HG02870 (cell line): ENCODE results near the gene SIN3A.
A peak's percentile ranks its signal among the peaks of the same experiment; 100 is the strongest.
"Not testable (repeated sequence)": the region's sequence is repeated elsewhere in the genome, so short reads cannot be mapped to it uniquely, and the experiment has no call there.

Experiments used
- ATAC-seq: cut with Tn5 transposase; IDR thresholded peaks from one replicate; pipeline ENCODE4 v1.9.1; 2021; ENCODE audit warnings: mild to moderate bottlenecking, moderate library complexity; ENCODE audit not compliant: unreplicated experiment

The SIN3A gene

DNA sequence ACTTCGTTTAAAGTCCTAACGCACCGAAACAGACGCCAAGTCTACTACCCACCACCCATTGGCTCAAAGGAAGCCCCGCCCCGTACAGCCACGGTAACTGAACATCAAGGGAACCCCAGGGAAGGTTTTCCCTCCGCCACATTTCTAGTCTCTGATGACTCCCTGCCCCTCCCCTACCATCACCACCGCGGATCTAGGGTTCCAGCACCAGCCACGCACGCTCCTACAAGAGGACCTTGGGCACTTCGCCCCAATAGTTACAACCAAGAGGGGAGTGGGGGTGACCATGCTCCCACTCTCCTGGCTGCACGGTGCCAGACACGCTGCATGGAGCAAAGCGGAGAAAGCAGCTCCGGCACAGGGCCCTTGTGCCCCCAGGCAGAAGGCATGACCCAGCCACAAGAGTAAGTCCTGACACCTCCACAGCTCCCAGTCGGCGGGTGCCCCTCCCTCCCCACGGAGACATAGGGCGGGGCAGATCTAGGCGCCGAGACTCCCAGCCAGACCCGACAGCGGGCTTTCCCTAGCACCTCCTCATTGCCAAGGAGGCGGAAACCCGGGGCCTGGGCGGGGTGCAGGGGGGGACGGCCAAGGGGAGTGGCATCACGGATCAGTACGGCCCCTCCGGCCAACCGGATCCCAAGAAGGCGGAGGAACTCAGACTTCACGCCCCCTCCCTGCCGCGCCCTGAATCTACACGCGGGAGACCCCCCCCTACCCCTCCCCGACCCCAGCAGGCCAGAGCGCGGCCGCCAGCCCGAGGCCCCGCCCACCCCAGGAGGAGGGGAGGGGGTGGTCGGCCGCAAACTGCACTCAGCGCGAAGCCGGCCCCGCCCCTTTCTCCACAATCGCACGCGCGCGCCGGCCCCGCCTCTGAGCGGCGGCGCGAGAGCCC lies 936 bp downstream of the SIN3A start:
- peak; percentile 18 for ATAC-seq

DNA sequence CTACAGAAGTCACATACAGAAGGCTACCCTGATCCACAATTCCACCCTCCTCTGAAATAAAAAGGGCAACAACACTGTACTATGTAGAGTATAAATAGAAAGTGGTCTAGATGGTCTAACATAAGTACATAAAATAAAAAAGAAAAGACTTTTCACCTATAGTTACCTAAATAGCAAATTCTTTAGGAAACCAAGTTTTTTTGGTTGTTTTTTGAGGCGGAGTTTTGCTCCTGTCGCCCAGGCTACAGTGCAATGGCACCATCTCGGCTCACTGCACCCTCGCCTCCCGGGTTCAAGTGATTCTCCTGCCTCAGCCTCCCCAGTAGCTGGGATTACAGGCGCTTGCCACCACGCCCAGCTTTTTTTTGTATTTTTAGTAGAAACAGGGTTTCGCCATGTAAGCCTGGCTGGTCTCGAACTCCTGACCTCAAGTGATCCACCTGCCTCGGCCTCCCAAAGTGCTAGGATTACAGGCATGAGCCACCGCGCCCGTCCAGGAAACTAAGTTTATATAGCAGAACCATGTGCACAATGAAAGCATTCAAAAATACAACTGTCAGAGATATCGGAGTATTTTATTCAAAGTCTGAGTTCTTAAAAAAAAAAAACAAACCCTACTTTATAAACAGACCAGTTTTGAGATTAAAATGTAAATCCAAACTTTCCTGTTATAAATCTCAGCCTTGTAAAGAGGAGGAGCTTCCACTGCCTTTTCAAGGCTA lies 1.7 kb downstream of the SIN3A start:
- ATAC-seq, result no peak

DNA sequence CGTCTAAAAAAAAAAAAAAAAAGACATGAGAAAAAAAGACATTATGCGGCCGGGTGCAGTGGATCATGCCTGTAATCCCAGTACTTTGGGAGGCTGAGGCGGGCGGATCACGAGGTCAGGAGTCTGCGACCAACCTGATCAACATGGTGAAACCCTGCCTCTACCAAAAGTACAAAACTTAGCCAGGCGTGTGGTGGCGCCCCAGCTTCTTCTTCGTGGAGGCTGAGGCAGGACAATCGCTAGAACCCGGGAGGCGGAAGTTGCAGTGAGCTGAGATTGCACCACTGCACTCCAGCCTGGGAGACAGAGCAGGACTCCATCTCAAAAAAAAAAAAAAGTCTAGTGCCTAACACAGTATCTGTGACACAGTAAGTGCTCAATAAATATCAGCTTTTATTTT lies 3.3 kb downstream of the SIN3A start:
- ATAC-seq, result not testable (repeated sequence)

DNA sequence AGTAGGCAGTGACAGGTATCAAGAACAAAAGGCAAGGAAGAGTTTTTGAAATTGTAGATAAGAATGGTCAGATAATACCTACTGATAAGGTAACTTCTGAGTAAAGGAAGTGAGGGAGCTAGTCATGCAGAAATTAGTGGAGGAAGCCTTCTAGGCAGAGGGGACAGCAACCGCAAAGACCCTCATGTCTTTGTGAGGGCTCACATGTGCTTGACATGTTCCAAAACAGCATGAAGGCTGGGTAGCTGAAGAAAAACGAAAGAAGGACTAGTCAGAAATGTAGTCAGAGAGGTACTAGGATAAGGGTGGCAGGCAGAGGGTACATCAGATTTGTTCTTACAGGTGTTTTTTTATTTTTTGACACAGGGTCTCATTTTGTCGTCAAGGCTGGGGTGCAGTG lies 5.3 kb downstream of the SIN3A start:
- ATAC-seq, result no peak

DNA sequence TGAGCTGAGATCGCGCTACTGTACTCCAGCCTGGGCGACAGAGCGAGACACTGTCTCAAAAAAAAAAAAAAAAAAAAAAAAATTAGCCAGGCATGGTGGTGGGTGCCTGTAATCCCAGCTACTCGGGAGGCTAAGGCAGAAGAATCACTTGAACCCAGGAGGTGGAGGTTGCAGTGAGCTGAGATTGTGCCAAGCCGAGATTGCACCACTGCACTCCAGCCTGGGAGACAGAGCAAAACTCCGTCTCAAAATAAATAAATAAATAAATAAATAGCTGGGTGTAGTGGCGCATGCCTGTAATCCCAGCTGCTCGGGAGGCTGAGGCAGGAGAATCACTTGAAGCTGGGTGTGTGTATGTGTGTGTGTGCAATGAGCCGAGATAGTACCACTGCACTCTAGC lies 6.2 kb downstream of the SIN3A start:
- not testable (repeated sequence) for ATAC-seq

DNA sequence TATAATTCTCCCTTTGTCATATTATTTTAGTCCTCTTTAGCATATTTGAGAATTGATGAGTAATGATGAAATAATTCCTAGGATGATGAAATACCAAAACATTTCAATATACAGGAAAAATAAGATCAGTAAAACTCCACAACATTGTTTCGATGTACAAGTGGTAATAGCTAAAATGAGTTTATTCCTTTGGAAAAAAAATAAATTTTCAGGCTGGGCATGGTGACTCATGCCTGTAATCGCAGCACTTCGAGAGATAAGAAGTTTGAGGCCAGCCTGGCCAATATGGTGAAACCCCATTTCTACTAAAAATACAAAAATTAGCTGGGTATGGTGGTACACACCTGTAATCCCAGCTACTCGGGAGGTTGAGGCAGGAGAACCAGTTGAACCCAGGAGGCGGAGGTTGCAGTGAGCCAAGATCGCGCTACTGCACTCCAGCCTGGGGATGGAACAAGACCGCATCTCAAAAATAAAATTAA lies 7.5 kb downstream of the SIN3A start:
- not testable (repeated sequence) for ATAC-seq

DNA sequence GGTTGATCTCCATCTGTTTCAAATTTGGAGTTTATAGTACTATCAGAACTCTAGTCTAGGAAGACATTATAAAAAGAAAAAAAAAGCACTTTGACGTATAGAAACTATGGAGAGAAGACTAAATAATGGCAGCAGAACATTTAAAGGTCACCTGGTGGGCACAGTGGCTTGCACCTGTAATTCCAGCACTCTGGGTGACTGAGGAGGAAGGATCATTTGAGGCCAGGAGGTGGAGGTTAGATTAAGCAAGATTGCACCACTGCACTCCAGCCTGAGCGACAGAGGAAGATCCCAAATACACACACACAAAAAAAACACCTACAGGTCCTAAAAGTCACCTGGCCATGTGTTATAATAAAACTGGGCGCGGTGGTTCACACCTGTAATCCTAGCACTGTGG lies 13.8 kb downstream of the SIN3A start:
- no peak for ATAC-seq

DNA sequence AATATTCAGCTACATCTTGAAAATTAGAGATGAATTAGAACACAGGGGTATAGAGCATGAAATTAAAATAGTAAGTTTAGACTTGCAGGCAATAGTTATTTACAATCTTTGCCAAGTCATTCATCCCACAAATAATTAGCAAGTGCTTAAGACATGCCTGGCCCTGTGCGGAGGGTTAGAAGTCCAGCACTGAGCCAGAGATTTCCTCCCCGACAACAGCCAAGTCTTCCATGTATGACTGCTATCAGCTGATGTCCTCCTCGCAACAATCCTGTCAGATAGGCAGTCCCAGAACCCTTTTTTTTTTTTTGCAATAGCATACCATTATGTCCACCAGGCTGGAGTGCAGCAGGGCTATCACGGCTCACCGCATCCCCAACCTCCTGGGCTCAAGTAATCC lies 14.6 kb downstream of the SIN3A start:
- no peak for ATAC-seq

DNA sequence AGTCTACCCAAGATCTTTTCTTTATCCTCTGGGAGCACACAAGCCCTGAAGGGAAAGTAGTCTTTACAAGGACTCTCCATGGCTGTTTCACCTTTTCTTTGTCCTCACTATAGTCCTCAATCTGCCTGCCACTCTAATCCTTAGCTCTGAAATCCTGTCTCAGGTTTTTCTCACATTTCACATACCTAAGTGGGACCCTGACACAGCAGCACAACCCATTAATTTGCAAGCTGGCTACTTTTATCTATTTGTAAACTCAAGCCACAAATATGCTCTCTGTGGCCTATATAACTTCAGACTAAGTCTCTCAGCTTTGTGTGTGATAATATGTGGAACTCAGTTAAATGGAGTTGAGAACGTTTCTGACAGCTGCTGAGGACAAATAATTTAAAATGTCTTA lies 19.8 kb downstream of the SIN3A start:
- peak; percentile 34 for ATAC-seq

DNA sequence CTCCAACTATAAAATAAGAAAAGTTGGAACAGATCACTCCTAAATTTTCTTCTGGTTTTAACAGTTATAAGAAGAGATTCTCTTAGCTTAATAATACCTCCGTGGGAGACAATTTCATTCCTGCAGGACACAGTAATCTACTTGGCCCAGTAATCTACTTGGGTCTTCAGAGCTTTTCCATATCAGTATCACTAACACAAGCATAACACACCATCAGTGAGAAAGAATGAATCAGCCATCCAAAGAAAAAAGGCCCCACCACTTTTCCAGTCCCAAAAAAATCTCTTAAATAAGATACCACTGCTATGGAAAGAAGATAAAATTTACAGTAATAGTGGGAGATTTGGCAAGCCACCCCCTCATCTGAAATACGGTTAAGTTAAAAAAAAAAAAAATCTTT lies 20.2 kb downstream of the SIN3A start:
- ATAC-seq, result no peak

DNA sequence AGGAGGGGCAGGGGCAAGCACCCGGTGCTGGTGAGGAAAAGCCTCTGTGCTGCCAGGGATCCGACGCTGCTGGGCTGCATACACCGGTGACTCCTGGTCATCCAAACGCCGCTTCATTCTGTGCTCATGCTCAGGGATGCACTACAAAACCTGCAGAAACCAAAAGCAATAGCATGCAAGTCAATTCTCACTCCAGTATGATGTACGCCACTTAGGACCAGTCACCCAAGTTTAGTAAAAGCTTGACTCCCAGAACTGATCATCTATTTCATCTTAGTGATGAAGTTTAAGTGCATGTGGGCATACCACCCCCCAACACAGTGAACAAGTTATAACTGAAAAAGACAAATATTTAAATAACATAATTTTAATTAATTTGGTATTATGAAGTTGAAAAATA lies 21.2 kb downstream of the SIN3A start:
- ATAC-seq, result no peak

DNA sequence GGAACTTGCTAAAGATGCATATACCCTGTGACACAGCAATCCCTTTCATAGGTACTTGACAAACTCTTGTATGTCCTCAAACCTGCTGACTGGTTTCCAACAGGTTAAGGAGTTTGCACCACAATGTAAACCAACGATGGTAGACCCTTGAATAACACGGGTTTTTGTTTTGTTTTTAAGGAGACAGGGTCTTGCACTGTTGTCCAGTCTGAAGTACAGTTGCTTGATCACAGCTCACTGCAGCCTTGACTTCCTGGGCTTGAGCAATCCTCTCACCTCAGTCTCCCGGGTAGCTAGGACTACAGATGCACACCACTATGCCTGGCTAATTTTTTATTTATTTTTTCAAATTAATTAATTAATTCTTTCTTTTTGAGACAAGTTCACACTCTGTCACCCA lies 23.3 kb downstream of the SIN3A start:
- no peak for ATAC-seq

DNA sequence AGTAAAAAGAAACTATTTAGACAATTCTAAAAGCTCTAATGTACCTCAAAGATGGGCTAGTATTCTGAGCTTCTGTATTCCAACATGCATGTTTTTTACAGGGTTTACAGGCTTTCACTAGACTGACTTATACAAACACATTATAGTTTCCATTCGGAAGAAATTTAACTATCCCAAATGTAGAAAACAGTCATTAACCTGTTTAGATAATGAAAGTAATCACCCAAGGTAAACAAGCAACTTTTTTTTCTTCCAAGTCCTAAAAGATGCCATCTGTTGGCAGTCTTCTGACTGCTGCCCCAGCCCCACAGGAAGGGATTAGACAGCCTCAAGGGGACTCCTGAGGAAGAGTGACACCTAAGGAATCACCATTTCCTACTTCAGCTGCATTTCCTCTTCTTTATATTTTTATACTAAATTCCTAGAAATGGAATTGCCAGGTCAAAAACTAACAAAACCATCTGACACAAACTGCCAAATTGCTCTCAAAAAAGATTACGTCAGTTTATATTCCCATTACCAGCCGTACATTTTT lies 25.5 kb downstream of the SIN3A start:
- ATAC-seq, result no peak

DNA sequence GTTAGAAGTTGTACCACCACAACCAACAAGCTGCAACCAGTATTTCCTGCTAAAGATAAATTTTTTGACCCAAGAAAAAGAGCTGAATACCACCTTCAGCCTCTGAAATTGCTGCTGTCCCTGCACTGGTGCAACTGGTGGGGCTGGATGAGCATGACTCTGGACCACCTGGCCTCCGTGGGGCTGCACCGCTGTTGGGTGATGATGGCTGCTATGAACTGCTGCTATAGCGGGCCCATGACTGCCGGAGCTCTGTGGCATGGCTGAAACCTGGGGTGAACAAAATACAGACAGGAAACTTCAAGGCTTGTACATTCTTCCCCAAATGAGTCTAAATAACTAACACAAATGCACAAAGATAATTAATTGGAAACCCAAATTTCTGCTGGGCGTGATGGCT lies 28.9 kb downstream of the SIN3A start:
- no peak for ATAC-seq

DNA sequence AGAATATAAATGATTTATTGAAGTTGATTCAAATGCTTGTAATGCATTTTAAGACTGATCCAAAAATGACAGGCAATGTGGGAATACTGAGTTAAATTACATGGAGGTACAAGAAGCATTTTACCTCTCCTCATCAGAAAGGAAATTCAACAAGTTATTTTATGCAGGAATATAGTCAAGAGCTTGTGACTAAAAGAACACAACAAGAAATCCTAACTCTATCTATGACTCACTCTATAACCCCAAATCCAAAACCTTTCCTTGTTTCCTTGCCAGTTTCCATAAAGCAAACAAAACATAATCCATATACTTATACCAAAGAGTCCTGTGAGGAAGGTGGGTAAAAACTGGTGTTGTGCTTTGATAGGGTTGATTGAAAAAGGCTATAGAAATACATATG lies 30.8 kb downstream of the SIN3A start:
- no peak for ATAC-seq

DNA sequence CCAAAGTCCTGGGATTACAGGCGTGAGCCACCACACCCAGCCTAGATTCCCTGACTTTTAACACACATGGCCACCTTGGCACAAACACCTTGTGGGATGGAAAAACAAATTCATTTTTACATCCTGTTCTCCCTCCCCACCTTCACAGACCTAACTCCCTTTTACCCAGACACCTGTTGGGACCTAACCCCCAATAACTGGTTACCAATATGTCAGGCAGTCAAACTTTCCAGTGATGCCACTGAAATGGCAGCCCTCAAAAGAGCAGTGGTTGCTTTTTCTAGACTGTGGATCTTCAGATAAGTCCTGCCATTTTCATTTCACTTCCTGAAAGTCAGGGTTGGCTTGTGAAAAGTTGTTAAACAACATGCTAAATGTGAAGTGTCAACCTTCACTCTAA lies 34.9 kb downstream of the SIN3A start:
- ATAC-seq, result no peak

DNA sequence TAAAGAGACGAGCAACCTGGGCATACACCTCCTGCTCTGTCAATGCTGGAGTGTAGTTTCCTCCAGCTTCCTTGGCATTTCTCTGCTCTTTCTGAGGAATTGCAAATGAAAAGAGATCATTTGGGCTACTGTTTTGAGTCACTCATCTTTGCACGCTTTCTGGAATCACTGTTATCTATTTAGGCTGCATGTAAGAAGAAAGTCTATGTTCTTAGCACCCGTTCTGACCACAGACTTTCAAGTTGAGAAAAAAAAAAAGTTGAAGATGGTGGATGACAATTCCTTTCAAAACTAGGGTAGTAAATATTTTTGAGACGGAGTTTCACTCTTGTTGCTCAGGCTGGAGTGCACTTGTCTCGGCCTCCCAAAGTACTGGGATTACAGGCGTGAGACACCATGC lies 41.3 kb downstream of the SIN3A start:
- ATAC-seq, result no peak

DNA sequence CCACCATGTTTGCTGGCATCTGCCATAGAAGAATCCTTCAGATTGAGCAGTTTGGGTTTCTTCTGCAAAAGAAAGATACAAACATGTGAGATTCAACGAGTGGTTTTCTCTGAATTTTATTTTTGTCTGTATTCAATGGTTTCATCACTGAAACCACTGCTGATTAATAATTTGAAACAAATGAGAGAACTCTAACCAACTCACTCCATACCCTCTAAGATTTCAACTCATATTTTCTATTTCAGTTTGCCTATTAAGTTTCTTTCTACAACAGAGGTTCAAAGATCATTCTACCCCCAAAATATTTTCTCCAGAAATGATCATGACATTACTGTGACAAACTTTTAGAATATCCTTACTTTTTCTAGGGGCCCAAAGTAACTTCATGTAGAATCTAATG lies 44.4 kb downstream of the SIN3A start:
- ATAC-seq, result no peak

DNA sequence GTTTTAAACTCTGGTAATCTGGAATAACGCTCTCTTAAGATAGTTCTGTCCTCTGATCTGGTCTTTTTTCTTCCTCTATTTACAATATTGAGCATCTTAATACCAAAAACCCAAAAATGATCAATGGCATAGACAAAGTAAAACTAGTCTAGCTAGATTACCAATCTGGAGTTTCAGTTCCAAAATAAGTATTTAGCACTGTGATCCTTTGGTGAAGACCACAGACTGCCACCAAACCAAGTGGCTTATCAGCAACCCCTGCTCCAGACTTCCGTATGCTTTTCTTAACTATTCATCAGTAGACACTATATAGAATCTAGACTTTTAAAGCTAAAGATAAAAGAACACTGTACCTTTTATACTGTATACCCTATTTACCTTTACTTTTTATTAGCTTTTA lies 47.6 kb downstream of the SIN3A start:
- no peak for ATAC-seq

DNA sequence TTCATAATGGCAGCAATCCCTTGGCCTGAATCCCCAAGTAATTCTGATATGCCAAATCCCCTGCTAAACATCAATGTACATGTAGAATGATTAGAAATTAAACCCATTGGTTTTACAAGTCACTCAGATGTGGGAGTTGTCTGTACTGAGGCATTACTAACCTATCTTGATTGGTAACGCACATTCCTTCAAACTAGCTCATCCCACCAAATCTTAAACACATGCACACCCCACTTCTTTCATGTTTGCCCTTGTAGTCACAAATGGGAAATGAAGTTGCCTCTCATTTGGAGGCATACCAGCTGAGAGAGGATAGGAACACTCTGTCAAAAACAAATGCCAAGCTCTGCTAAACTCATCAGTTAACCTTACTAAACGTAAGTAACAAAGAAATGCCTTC lies 54.0 kb downstream of the SIN3A start:
- no peak for ATAC-seq

DNA sequence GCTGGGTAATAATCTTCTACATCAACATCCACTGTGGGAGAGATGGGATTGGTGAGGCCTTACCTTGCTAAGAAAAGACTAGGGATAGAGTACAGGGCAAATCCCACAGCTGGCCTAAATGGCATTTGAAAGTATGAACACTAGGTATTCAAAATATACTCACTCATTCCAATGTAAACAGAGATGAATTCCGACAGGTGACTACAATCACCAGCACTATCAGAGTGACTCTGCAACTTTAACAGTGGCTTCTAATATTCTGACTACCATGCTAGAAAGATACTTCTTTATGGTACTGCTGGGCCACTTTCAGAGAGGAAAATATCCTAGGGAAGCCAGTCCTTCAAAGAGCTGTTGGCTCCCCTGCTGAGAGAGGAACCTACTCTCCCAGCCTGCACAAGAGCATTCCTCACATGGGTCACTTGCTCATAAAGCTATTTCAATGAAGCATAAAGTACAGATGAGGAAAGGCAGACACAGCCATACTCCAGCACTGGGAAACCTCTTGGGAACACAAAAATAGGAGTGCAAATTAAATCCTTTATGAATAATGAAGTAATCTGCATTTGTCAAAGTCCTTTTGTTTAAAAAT lies 61.6 kb downstream of the SIN3A start:
- ATAC-seq, result no peak

DNA sequence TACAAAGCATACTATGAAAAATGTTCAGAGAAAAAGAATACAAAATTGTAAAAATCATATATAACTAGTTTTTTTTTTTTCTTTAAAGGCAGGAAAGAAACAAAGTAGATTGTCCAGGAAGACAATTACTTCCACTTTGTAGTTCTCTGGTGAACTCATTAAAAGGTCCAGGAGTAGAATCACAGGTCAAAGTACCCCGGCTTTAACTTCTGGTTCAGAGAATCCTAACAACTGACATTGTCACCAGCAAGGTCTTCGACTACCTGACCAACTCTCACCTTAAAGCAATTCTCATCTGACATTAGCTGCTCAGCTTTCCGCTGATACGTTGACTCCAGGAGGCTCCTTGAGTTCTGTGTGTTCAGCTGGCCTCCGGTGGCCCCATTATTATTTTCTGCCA lies 67.5 kb downstream of the SIN3A start:
- not testable (repeated sequence) for ATAC-seq
